Posterior cingulate gyrus (tissue), 11 donors: ENCODE results near the gene ELFN2.

Experiments
- DNase-seq, 10 donors: peaks; one replicate each; pipeline versions ENCODE4 v3.0.0 to v3.0.0-alpha.2; 2020 to 2021; ENCODE audit warnings: mixed read lengths in 3 of 10
- intact Hi-C: fragments of 100-400 bp; cut with DNase I; formaldehyde crosslinking; loops from one replicate; pipeline ENCODE4 v1.15.1; 2023

The ELFN2 gene

DNA sequence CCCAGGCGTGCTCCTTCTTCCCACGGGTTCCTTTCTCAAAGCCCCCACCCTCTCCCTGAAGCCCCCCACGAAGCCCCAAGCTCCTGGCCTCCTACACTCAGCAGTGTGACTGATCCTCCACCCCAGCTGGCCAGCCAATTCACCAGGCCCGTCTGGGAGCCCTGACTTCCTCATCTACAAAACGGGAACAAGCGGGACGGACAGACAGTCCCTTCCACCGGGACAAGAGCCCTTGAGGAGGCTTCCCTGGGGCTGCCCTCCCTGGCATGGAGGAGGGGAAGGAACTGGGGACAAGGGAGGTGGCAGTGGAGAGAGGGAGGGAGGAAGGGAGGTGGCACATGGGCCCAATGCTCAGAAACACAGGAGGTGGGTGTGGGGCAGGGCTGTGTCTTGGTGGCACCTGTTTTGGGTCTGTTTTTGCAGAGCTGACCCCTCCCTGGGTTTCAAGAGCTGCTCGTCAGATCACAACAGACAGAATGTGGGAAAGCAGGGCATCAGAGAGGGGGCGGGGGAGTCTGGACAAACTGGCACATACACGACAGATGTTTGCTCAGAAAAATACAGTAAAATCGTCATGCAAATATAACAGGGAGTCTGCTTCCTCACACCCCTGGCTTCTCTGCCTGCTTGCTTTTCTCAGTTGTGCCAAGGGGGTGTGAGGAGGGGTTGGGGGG lies 56.8 kb downstream of the ELFN2 start:
- intact Hi-C loops = no loop called here
- DNase-seq = no peak

DNA sequence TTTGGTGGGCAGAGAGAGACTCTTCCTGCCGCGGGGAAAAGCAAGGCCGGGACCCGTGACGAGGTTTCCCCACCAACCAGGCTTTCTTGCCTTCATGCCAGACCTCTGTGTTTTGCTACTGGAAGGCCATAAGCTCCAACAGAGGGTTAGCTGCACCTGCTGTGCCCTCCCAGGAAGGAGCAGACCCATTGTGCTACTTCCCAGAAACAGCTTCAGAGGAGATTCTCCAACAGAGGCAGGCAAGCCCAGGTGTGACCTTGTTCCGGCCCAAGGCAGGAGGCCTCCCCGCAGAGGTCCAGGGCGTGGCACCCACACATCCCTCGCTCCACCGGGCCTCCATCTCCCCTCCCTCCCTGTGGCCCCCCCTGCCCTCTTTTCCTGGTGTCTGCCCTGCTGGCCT lies 57.8 kb downstream of the ELFN2 start:
- intact Hi-C loops = no loop called here
- DNase-seq = no peak

DNA sequence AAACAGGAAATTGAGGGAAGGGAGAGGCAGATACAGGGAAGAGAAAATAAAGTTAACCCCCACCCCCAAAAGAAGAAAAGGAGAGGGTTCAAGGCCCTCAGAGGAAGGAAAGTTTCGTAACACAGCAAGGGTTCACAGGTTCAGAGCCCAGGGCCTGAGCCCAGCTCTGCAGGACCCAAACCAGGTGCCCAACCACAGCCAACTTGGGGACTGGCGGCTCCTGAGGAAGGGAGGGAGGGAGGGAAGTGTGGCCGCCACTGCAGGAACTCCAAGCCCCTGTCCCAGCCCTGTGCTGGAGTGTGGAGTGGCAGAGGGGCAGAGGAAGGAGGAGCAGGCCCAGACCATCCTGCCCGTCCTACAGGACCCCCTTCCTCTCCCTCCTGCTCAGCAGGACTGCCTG lies 59.2 kb downstream of the ELFN2 start:
- intact Hi-C loops = no loop called here
- no peak for DNase-seq

DNA sequence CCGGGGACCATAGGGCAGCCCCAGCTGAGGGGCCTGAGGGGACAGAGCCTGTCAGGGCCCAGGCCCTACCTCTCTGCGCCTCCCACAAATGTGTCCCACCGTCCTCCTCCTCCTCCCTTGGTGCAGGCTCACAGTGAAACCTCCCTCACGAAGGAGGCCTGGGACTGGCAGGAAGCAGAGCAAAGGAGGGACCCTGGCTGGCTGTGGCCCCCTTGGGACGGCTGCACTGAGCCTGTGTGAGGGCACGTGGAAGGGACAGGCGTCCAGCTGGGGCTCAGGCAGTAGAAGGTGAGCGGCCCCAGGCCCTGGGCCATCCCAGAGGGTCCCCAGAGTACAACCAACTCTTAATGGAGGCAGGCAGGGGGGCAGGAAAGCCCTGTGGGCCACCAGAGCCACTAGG lies 60.7 kb downstream of the ELFN2 start:
- intact Hi-C loops = no loop called here
- DNase-seq = no peak

DNA sequence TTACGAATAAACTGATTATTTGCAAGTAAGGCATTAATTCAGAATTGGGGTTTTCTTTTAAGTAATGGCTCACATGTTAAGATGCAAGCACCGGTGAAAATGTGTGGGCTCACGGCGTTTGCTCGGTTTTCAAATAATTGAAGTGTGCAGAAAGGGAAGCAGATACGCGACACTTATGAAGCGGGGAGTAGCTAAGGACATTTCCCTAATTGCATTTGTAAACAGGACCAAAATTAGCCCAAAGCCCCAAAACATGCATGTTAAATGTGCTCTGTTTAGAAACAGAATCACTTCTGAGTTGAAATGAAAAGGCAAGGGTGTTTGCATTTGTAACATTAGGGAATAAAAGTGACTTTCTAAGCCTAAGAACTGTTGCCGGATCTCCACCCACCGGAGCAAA lies 61.3 kb downstream of the ELFN2 start:
- intact Hi-C loops = no loop called here
- DNase-seq = no peak

DNA sequence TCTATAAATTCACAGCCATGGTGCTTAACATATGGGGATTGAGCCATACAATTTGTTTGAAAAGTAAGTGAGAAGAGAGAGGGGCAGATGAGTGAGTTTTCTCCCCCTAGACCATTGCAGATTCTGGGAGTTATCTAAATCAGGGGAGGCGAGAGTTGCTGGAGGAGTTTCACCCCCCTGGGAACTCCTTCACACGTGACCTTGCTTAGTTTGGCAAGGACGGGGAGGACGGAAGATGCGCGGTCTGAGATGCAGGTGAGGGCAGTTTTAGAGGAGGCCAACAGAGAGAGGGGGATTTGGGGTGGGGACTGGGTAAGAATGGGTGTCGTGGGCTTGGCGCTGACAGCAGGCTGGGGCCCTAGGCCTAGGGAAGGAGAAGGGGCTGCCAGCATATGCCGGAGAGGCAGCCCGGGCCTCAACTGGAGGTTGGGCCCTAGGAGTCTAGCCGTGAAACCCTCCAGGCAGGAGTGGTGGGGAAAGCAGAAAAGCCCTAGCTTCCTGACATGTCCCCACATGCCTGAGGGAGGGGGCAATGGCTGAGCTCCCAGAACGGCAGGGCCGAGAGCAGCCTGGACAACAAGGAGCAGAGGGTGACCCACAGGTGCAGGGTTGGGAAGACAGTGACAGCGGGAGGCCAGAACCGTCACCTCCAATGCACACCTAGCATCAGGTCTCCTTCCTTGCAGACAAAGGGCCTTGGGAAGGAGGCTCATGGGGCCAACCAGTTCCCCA lies 63.9 kb downstream of the ELFN2 start:
- no peak for DNase-seq
- intact Hi-C loops = no loop called here

DNA sequence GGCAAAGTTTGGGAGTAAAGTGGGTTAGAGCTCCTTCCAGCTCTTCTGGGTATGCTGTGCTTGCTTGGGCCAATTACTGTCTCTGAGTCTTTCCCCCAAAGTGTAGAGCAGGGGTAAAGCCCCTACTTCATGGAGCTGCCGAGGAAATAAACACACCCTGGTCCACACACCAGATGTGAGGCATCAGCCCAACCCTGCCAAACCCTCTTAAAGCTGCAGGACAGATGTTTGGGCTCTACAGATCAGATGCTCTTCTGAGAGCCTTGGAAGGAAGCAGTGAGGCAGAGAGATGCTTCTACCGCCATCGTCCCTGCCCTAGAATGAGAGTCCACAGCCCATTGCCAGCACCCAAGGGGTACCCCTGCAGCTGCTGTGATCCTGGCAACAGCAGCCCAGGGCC lies 64.7 kb downstream of the ELFN2 start:
- intact Hi-C loops = no loop called here
- DNase-seq = no peak

DNA sequence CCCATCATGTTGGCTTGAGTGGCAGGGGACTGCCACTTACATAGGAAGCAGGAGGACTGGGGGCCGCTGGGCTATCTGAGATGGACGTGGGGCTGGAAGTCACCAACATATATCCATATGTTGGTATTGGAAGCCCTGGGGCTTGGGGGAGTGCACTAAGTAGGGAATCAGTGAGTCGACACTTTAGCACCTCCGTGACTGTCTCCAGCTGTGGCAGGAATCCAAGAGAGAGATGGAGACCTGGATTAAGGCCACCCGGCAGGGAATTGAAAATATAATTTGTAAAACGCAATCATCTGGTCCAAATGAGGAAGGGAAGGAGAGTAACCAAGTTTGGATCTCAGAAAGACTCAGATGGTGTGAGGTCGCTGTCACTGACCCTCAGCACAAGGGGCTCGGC lies 68.4 kb downstream of the ELFN2 start:
- DNase-seq = no peak
- intact Hi-C loops = no loop called here

DNA sequence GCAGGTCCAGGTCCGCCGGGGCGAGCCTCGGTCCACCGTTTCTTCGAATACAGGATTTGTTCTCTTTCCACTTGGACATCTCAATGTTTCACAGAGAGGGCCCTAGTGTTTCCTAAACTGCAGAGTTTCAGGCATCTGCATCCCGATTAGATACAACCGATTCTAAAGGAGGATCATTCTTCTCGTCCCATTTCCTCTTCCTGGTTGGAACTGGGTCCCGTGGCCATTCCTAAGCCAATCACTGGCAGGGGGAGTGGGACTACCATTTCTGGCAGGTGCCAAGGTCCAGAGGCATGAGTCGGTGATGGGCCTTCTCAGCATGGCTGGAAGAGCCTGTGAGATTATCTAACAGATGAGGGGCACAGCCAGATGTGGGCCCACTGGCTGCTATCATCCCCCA lies 68.9 kb downstream of the ELFN2 start:
- no peak for DNase-seq
- intact Hi-C loops = no loop called here

DNA sequence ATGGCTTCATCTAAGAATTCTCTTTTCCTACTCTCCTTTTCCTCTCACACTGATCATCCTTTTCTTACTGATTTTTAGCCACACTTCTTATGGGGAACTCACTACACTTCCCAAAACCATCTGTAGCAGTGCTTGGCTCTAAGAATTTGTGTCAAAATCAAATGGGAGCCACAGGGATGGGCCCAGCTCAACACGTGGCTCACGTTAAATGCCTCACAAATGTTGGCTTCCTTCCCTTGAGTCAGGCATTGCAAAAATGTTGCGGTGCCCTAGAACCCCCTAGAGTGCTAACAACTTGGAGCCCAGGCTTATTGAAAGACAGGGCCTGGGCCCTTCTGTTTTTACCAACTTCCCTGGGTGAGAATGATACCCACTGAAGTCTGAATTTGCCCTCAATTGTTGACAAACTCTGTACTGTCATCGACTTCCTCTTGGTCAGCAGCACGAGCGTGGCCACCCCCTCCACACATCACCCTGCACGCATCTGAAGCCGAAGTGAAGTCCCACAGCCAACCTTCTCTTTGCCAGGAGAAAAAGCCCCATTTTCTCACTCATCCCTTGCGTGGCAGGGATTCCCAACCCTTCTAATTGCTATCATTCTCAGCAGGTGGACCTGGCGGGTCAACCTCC lies 69.7 kb downstream of the ELFN2 start:
- intact Hi-C loops = no loop called here
- no peak for DNase-seq

DNA sequence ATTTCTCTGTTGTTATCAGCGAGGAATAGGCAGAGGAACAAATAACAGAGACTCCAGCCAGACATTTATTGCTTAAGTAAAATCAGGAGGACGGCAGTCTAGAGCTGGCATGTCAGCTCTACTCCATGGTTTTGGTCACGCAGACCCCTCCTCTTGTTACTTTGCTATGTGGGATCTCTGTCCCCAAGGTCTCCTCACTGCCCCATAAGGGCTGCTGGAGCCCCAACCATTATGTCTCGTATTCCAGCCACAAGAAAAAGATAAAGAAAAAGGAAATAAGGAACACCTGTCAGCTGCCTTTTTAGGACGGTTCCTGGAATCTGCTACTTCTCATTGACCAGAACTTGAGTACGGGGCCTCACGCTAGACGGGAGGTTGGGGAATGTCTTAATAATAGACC lies 70.4 kb downstream of the ELFN2 start:
- DNase-seq = no peak
- intact Hi-C loops = no loop called here

DNA sequence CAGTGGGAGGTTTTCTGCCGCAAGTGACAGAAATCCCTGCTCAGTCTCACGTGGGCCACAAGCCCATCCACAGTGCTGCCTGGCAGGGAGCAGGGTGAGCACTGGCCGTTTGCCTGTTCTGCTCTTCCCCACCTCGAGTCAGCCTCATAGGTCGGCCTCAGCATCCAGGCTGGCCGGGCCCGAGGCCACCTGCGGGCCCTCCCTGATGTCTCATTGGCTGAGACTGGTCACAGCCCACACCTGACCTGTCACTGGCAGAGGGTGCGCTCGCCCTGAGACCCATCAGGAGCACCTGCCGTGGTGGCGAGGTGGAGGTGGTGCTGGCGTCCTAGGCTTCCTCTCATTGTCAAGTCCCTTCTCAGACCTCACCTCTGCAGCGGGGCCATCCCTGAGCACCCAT lies 72.1 kb downstream of the ELFN2 start:
- intact Hi-C loops = no loop called here

DNA sequence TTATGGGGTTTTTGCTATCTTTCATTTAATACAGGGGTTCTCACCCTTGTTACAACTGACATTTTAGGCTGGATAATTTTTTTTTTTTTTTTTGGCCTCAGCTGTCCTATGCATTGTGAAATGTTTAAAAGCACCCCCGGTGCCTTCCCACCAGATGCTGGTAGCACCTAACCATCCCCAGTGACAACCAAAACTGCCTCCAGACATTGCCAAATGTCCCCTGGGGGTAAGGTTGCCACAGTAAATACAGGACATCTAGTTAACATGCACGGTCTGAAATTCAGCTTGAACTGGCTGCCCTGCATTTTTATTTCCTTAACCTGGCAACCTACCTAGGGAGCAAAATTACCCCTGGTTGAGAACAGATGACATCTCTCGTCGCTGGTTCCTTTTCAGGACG lies 72.6 kb downstream of the ELFN2 start:
- no peak for DNase-seq
- intact Hi-C loops = no loop called here

More for the DNA sequence above, 72.1 kb downstream of the ELFN2 start:
- DNase-seq = no peak

DNA sequence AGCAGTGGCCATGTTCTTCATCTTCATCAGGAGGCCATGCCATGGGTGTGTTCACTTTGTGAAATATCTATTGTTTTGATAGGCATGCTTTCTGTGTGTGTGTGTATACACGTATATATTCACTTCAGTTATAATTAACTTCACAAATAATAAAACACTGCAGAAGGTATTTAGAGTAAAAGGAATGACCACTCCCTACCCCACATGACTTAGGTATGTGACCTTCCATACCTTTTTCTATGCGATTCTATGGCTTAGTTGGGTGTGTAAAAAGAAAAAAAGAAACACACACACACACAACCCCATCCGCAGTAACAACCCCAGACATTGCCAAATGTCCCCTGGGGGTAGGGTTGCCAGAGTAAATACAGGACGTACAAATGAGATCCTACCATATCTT lies 73.0 kb downstream of the ELFN2 start:
- no peak for DNase-seq
- intact Hi-C loops = no loop called here

DNA sequence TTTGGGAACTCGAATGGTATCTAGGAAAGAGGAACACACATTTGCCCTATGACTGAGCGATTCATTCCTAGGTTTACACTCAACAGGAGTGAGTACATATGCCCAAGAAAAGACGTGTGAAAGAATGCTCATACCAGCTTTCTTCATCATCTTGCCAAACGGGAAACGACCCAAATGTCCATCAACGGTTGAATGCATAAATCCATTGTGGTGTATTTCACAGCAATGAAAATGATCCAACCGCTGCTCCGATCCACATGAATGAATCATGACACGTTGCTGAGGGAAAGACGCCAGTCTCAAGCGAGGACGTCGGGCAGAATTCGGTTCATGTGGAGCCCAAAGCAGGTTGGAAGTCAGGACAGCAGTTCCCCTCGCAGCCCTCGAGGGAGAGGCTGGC lies 73.4 kb downstream of the ELFN2 start:
- no peak for DNase-seq
- intact Hi-C loops = no loop called here

DNA sequence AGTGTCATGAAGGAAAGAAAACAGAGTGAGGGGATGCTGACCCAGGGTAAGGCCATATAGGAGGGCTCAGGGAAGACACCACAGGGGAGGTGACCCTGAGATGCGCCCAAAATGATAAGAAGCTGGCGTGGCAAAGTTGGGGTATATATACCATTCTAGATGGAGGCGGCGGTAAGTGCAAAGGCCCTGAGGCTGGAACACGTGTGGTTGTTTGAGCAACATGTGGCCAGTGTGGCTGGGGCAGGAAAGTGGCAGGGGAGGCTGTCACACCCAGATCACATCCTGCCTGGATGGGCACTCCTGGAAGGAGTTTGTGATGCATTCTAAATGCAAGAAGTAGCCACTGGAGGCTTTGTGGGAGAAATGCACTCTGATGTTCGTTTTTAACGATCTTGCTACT lies 74.8 kb downstream of the ELFN2 start:
- intact Hi-C loops = no loop called here
- DNase-seq = no peak

DNA sequence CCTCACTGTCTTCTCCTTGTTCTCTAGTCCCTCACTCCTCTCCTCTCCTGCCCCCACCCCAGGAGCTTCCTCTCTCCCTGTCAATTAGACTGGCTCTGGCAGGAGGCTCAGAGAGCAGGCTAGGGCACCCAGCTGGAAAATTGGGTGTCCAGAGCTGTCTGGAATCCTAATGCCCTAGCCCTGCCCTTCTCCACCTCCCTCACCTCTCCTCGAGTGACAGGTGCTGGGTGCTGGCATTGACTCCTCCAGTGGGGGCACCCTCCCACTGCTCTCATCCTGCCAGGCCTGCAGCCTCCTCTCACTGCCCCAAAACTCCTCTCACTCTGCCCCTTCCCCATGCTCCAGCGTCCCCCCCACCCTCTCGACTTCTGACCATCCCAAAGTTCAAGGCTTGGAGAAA lies 76.0 kb downstream of the ELFN2 start:
- intact Hi-C loops = no loop called here
- no peak for DNase-seq

DNA sequence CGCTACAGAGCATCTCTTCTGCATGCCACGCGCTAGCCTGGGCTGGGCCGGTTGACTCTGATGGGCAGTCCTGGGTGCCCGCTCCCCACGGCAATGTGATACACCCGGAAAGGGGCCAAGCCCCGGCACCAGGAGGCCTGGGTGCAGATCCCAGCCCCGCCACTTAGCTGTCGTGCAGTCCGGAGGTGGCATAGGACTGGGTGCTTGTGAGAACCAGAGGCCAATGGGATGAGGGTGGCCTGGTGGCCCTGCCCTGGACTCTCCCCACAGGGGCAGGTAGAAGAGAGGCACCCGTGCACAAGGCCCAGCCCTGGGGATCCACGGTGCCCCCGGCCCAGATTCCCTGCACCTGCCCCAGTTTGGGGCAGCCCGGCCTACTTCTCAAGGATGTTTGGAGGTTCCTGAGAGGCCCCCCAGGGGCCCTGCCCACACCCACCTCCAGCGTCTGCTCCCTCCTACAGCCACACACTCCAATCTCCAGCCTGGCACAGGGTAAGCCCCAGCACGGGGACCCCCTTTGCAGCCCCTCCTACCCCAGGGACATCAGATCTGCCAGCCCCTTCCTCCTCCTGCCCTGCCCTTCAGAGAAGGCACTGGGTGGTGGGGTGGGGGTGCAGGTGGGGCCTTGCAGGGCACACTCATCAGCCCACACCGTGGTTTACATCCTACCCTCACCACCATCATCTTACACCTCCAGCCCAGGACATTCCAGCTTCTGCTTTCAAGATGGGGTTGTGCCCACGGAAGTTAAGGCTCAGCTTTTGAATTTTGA lies 78.0 kb downstream of the ELFN2 start:
- intact Hi-C loops = no loop called here
- DNase-seq = no peak

DNA sequence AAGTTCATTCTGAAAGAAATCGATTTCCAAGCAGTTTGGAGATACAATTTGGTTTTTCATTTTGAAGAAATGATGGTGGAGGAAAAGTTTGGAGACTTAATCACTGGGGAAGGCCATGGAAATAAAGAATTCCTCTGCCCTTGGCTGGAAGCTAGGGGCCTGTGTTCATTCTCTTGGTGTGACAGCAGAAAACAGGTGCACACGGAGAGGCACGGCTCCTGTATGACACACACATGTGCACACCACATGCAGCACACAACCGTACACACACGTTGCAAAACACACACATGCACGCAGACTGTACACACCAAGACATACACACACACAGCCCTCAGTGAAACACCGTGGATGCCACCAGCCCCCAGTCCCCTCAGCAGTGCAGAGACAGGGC lies 80.8 kb downstream of the ELFN2 start:
- intact Hi-C loops = no loop called here
- DNase-seq = no peak

DNA sequence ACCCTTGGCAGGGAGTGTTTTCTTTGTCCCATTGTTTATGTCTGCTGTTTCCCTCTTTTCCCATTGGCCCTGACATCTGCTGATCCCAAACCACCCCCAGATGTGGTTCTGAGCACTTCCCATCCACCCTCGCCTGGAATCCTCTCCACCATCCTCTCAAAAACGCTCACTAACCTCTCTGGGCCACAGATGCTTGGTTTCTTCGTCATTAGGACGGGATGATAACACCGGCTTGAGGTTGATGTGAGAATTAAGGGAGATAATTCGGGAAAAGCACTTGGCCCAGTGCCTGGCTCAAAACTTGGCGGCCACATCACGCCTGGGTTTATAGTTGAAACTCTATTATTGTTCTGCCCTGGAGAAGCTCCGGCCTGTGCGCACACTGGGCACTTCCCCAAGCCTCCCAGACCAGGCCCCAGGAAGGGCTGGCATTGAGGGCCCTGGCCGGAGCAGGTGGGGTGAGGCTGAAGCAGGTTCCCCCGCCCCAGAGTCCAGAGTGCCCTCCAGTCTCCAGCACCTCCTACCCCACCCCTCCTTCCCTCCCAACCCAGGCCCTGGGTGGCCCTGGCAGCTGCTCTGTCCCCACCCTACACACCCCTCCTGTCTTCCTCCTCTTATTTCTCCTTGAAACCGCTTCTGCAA lies 81.3 kb downstream of the ELFN2 start:
- intact Hi-C loops = no loop called here
- DNase-seq = peak in 1 of 10 donors; percentile 15
